ENCODE results near the gene COL6A2. TPM values are rescaled to one million over a fixed set of nuclear protein-coding genes. Genes with fewer than 3 reads are reported as not detected.
A peak's percentile ranks its signal among the peaks of the same experiment; 100 is the strongest.

The COL6A2 gene
- total RNA-seq, 1 donor from 2014 or later = 120 TPM

DNA sequence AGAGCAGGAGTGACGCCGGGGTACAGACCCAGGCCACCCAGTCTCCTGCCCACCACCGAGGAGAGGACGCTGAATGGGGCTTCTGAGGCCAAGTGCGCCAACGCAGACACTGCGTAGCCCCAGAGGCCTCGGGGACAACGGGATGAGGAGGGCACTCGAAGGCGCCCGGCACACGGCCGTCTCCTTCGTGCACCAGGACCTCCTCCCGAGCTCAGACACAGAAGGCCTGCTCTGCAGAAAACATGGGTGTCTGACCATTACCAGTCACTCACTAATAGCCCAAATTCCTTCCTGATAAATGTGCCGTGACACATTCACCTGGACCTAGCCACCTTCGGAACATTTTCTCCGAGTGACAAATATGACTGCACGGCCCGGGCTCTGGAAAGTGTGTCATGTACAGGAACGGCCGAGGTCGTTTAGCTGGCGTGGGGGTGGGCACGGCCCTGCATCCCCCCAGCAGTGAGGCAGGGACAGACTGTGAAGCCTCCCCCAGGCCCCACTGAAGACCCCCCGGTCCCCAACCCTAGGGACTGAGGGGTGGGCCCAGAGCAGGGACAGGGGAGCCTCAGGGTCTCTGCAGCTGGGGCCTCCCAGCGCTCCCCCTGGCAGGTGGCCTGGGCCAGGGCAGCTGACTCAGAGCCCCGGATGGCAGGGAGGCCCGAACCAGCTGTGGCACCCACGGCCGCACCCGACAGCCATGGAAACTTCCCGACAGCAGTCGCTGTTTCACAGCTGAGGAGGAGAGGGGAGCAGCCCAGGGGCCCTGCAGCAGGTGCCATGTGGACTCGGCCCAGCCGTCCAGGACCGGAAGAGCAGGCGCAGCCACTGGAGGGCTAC is 16.7 kb upstream of the COL6A2 start:
- Mint-ChIP-seq H3K4me1 (ENCODE audit: low read depth, unreplicated experiment) (peaks cover 7% of the 10 kb centered on the region), H3K27me3 (ENCODE audit: low read depth, unreplicated experiment) (peaks cover 6% of the 10 kb centered on the region), H3K9me3 (ENCODE audit: unreplicated experiment) (peaks cover 5% of the 10 kb centered on the region), H3K36me3 (ENCODE audit: low read depth, unreplicated experiment) (peaks cover 5% of the 10 kb centered on the region), H3K27ac (ENCODE audit: unreplicated experiment) (peak overlapping the region; percentile 58), H3K4me3 (ENCODE audit: unreplicated experiment) (no peak overlapping the region)
- TF ChIP-seq CTCF (IDR thresholded peaks at IDR 0.05; ENCODE audit: insufficient read depth, low read depth, low read length) = no peak
- TF ChIP-seq EZH2 (IDR thresholded peaks at IDR 0.05; ENCODE audit: insufficient read depth, low read length) = no peak
- no peaks in the 10 kb centered on the region for H3K36me3 ChIP-seq (ENCODE audit: insufficient read depth, low read length)
- peaks cover 37% of the 10 kb centered on the region for H3K4me1 ChIP-seq (ENCODE audit: insufficient read depth, low read length)
- peak overlapping the region; percentile 15 for H3K9ac ChIP-seq (ENCODE audit: low read length)
- FAIRE-seq = no peak
- H3K27me3 ChIP-seq (ENCODE audit: insufficient read depth, low read length) = no peaks in the 10 kb centered on the region
- peaks cover 2% of the 10 kb centered on the region for H3K9me3 ChIP-seq (ENCODE audit: insufficient read depth, low read depth, low read length)
- no peak for DNase-seq (ENCODE audit: low read depth)
- no peaks in the 10 kb centered on the region for H4K20me1 ChIP-seq (ENCODE audit: insufficient read depth, low read length)
- H3K79me2 ChIP-seq (ENCODE audit: insufficient read depth, low read length) = no peaks in the 10 kb centered on the region
- no peak overlapping the region for H2AFZ ChIP-seq (ENCODE audit: low read depth, low read length)
- H3K4me3 ChIP-seq (ENCODE audit: insufficient read depth, low read depth, low read length) = no peak overlapping the region
- no peak overlapping the region for H3K27ac ChIP-seq (ENCODE audit: low read depth, low read length)
- no peak overlapping the region for H3K4me2 ChIP-seq (ENCODE audit: low read length)

- no peak overlapping the region for H3K4me3 Mint-ChIP-seq (ENCODE audit: unreplicated experiment)
- no peak overlapping the region for H3K27ac Mint-ChIP-seq (ENCODE audit: unreplicated experiment)
- no peak overlapping the region for H3K4me2 ChIP-seq (ENCODE audit: low read length)
These were observed 15.8 kb upstream of the COL6A2 start for GRCh38 chr21:46081862-46082712.

More at GRCh38 chr21:46081862-46082712, 15.8 kb upstream of the COL6A2 start:
- peaks cover 5% of the 10 kb centered on the region for H3K36me3 Mint-ChIP-seq (ENCODE audit: low read depth, unreplicated experiment)
- H3K27me3 Mint-ChIP-seq (ENCODE audit: low read depth, unreplicated experiment) = peaks cover 6% of the 10 kb centered on the region
- Histone ChIP-seq H3K9me3 (ENCODE audit: insufficient read depth, low read depth, low read length) (peaks cover 2% of the 10 kb centered on the region), H3K27ac (ENCODE audit: low read depth, low read length) (no peak overlapping the region), H3K9ac (ENCODE audit: low read length) (peak overlapping the region; percentile 15), H4K20me1 (ENCODE audit: insufficient read depth, low read length) (no peaks in the 10 kb centered on the region), H3K4me1 (ENCODE audit: insufficient read depth, low read length) (peaks cover 37% of the 10 kb centered on the region), H3K36me3 (ENCODE audit: insufficient read depth, low read length) (no peaks in the 10 kb centered on the region), H3K79me2 (ENCODE audit: insufficient read depth, low read length) (no peaks in the 10 kb centered on the region), H3K4me3 (ENCODE audit: insufficient read depth, low read depth, low read length) (no peak overlapping the region), H3K27me3 (ENCODE audit: insufficient read depth, low read length) (no peaks in the 10 kb centered on the region), H2AFZ (ENCODE audit: low read depth, low read length) (no peak overlapping the region)
- no peak for DNase-seq (ENCODE audit: low read depth)
- peaks cover 7% of the 10 kb centered on the region for H3K4me1 Mint-ChIP-seq (ENCODE audit: low read depth, unreplicated experiment)
- peaks cover 7% of the 10 kb centered on the region for H3K9me3 Mint-ChIP-seq (ENCODE audit: unreplicated experiment)
- no peak for FAIRE-seq
- TF ChIP-seq EZH2 (IDR thresholded peaks at IDR 0.05; ENCODE audit: insufficient read depth, low read length) = no peak
- no peak for TF ChIP-seq CTCF (IDR thresholded peaks at IDR 0.05; ENCODE audit: insufficient read depth, low read depth, low read length)

All from astrocyte (in vitro differentiated cells and primary cell).